ENCODE measurements around the gene LSM12.

DNA sequence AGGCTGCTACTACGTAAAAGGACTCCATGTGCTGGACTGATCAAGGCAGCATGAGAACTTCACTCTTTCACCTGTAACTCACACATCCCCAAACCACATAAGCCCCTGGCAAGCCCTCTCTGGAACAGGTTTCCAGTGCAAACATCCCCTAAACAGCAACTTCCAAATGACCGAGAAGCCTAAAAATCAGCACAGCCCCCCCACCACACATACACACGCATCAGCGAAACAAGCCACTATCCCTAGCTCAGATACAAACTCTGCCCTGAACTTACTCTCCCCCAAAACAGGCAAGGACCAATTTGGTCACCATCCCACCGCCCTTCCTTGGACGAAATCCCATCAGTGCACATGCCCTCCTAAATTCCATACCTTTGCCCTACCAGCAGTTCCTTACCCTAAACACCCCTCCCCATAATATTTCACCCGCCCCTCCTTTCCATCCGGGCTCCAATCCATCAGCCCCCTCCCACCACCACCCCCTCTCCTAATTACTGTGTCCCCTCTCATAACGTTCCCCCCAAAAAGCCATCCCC lies 735 bp downstream of the LSM12 start:
- TF ChIP-seq, protein P1, sequence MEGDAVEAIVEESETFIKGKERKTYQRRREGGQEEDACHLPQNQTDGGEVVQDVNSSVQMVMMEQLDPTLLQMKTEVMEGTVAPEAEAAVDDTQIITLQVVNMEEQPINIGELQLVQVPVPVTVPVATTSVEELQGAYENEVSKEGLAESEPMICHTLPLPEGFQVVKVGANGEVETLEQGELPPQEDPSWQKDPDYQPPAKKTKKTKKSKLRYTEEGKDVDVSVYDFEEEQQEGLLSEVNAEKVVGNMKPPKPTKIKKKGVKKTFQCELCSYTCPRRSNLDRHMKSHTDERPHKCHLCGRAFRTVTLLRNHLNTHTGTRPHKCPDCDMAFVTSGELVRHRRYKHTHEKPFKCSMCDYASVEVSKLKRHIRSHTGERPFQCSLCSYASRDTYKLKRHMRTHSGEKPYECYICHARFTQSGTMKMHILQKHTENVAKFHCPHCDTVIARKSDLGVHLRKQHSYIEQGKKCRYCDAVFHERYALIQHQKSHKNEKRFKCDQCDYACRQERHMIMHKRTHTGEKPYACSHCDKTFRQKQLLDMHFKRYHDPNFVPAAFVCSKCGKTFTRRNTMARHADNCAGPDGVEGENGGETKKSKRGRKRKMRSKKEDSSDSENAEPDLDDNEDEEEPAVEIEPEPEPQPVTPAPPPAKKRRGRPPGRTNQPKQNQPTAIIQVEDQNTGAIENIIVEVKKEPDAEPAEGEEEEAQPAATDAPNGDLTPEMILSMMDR (IDR thresholded peaks at IDR 0.05): no peak
- no peak for TF ChIP-seq POLR2A (IDR thresholded peaks at IDR 0.05)
